GM12878 (cell line): Measurements from ENCODE around the gene QSOX2. TPM values are rescaled to one million over a fixed set of nuclear protein-coding genes. Genes with fewer than 3 reads are reported as not detected.

Experiments used
- ATAC-seq: fragments of 200-7000 bp; cut with Tn5 transposase; 3 replicates; pipeline ENCODE4 v1.9.1; 2020; ENCODE audit warnings: mild to moderate bottlenecking, moderate library complexity
- BruUV-seq: library from RNA; stranded (reverse); fragments of 400-500 nt; replicated peaks from 2 replicates; lab custom pipeline; 2021; lab: Mats Ljungman, UMichigan
- CTCF ChIA-PET: fragments of 300-600 bp; sonication (Branson Sonifier 250); formaldehyde crosslinking; extraction: SDS; loops from one replicate; lab custom pipeline; 2021; ENCODE audit warnings: inconsistent platforms; lab: Yijun Ruan, JAX
- POLR2A ChIA-PET: fragments of 350-600 bp; formaldehyde crosslinking; extraction: SDS; loops from one replicate; lab custom pipeline; 2021; ENCODE audit warnings: inconsistent platforms; lab: Charles Lee
- RAD21 ChIA-PET: fragments of 300-600 bp; sonication (Branson Sonifier 250); formaldehyde crosslinking; loops from one replicate; lab custom pipeline; 2023; ENCODE audit warnings: antibody characterized with exemption; ENCODE audit not compliant: unreplicated experiment; lab: Charles Lee
- SMC1A ChIA-PET: fragments of 300-600 bp; sonication (Branson Sonifier 250); formaldehyde crosslinking; loops from one replicate; lab custom pipeline; 2023; ENCODE audit not compliant: unreplicated experiment, uncharacterized antibody; lab: Charles Lee
- DNase-seq: peaks from one replicate; pipeline ENCODE4 v3.0.0-alpha.2; 2011; ENCODE audit warnings: low read depth, low spot score
- FAIRE-seq: peaks from 3 replicates; lab custom pipeline; 2011; peaks lifted over from hg19 to GRCh38; lab: Jason Lieb, UNC
- H2AFZ ChIP-seq: 2 replicates; pipeline ENCODE4 v1.6.0; 2011; ENCODE audit warnings: low read depth, low read length, control low read depth; ENCODE audit not compliant: control insufficient read depth
- H3K27ac ChIP-seq: 2 replicates; pipeline ENCODE4 v1.5.1; 2011; ENCODE audit warnings: control low read depth; ENCODE audit not compliant: control insufficient read depth, insufficient read depth
- H3K27me3 ChIP-seq, 2 experiments: replicated peaks in 1 of 2; 2 replicates each; pipeline versions ENCODE4 v1.6.0 to v1.6.1; 2011; ENCODE audit warnings: low read length in 1 of 2; ENCODE audit not compliant: control insufficient read depth in 2 of 2, insufficient read depth in 2 of 2
- H3K36me3 ChIP-seq, 2 experiments: 2 replicates each; pipeline ENCODE4 v1.5.1; 2011; ENCODE audit warnings: low read length in 1 of 2; ENCODE audit not compliant: control insufficient read depth in 2 of 2, insufficient read depth in 2 of 2
- H3K4me1 ChIP-seq: 2 replicates; pipeline ENCODE4 v1.6.1; 2011; ENCODE audit warnings: mild to moderate bottlenecking, low read length, moderate library complexity, mixed read lengths; ENCODE audit not compliant: control insufficient read depth, insufficient read depth
- H3K4me2 ChIP-seq: 2 replicates; pipeline ENCODE4 v1.6.0; 2011; ENCODE audit warnings: control low read depth; ENCODE audit not compliant: control insufficient read depth, insufficient read depth
- H3K4me3 ChIP-seq: fragments of 200-600 bp; sonication (generic); 2 replicates; pipeline ENCODE4 v1.5.1; 2016
- H3K79me2 ChIP-seq: 2 replicates; pipeline ENCODE4 v1.6.0; 2011; ENCODE audit warnings: low read length; ENCODE audit not compliant: control insufficient read depth, insufficient read depth
- H3K9ac ChIP-seq: 2 replicates; pipeline ENCODE4 v1.8.0; 2011; ENCODE audit warnings: low read length, control low read depth, mixed read lengths; ENCODE audit not compliant: control insufficient read depth, insufficient read depth
- H3K9me3 ChIP-seq: replicated peaks from 3 replicates; pipeline ENCODE4 v1.5.1; 2011; ENCODE audit warnings: mild to moderate bottlenecking, low read length; ENCODE audit not compliant: control insufficient read depth, insufficient read depth
- H4K20me1 ChIP-seq: 2 replicates; pipeline ENCODE4 v1.6.0; 2011; ENCODE audit not compliant: control insufficient read depth, insufficient read depth
- CBX3 ChIP-seq: fragments of 200-600 bp; sonication (generic); IDR thresholded peaks from 2 replicates; pipeline ENCODE4 v1.6.1; 2016; ENCODE audit warnings: low read depth, borderline replicate concordance
- ESRRA ChIP-seq: IDR thresholded peaks from 2 replicates; pipeline ENCODE4 v1.6.1; 2012; ENCODE audit warnings: mild to moderate bottlenecking, low read length, improper control_type of control experiment
- HDAC6 ChIP-seq: fragments of 200-600 bp; sonication (generic); IDR thresholded peaks from one replicate; pipeline ENCODE4 v1.8.0; 2017; ENCODE audit warnings: antibody characterized with exemption; ENCODE audit not compliant: unreplicated experiment
- MTA3 ChIP-seq: IDR thresholded peaks from 2 replicates; pipeline ENCODE4 v1.6.1; 2012; ENCODE audit warnings: low read length, inconsistent platforms, borderline replicate concordance
- NR2C2 ChIP-seq: IDR thresholded peaks from 2 replicates; pipeline ENCODE4 v1.6.1; 2011; ENCODE audit warnings: borderline replicate concordance, low read depth; ENCODE audit not compliant: control insufficient read depth, insufficient read length
- POU2F2 ChIP-seq: IDR thresholded peaks from 3 replicates; pipeline ENCODE4 v1.6.1; 2011; ENCODE audit warnings: low read depth, mild to moderate bottlenecking, low read length, borderline replicate concordance
- SPI1 ChIP-seq: IDR thresholded peaks from 2 replicates; pipeline ENCODE4 v1.6.1; 2011; ENCODE audit warnings: low read depth, mild to moderate bottlenecking, low read length, moderate library complexity, borderline replicate concordance; ENCODE audit not compliant: insufficient read depth
- SREBF1 ChIP-seq: IDR thresholded peaks from 2 replicates; pipeline ENCODE4 v1.6.1; 2012; ENCODE audit warnings: mild to moderate bottlenecking, low read length
- TARDBP ChIP-seq: IDR thresholded peaks from 2 replicates; pipeline ENCODE4 v1.6.1; 2016; ENCODE audit warnings: borderline replicate concordance
- WRNIP1 ChIP-seq: IDR thresholded peaks from 2 replicates; pipeline ENCODE4 v1.6.1; 2011; ENCODE audit warnings: low read depth, low read length, improper control_type of control experiment, borderline replicate concordance
- WGBS: methylation state at CpG from one replicate; pipeline ENCODE4 v1.1.6; 2016; ENCODE audit warnings: low lambda C conversion rate; ENCODE audit not compliant: insufficient replicate concordance, insufficient coverage; ENCODE audit errors: missing lambda C conversion rate; 5-methylcytosine and 5-hydroxymethylcytosine counted together
- in situ Hi-C: fragments of 300-500 bp; cut with MboI; formaldehyde crosslinking; loops from 9 replicates; pipeline ENCODE4 v1.14.3; 2018; ENCODE audit warnings: mixed read lengths
- intact Hi-C: fragments of 100-400 bp; cut with micrococcal nuclease; formaldehyde crosslinking; loops from one replicate; pipeline ENCODE4 v1.14.2; 2022; ENCODE audit not compliant: unreplicated experiment
- polyA plus RNA-seq, 11 experiments: library from polyadenylated mRNA; depleted of rRNA in 4 of 11; unstranded in 6 of 11; stranded (reverse) in 5 of 11; fragments of >200 nt; fragmentation: Nextera tagmentation in 4 of 11; fragmentation: Illumina TruSeq in 1 of 11; extraction: Ambion mirVana in 4 of 11; extraction: Trizol in 1 of 11; gene quantifications; 1 replicate in 1 of 11; 2 replicates in 10 of 11; pipeline versions ENCODE4 v1.2.1 to v1.2.3, GENCODE V29; 2011 to 2016; ENCODE audit warnings: inconsistent platforms in 2 of 11, missing spikeins in 2 of 11, low read depth in 1 of 11
- total RNA-seq, 4 experiments: library from RNA; depleted of rRNA in 3 of 4; stranded (reverse); fragments of >200 nt in 3 of 4; fragmentation: Illumina TruSeq in 1 of 4; extraction: Trizol in 1 of 4; gene quantifications; 2 replicates each; pipeline versions ENCODE4 v1.2.1 to v1.2.3, GENCODE V29; 2013 to 2021
- TF ChIP-seq, protein P1 (sequence below): IDR thresholded peaks from 2 replicates; pipeline ENCODE4 v1.6.1; 2012; ENCODE audit warnings: low read depth, low read length, improper control_type of control experiment

QSOX2 gene
- total and polyA plus RNA-seq, 10 of the 15 experiments (the other 5 are each of a cell fraction or from before 2014, with no cell fraction given) = 0.34 to 16.1 (median 8.2) TPM

DNA sequence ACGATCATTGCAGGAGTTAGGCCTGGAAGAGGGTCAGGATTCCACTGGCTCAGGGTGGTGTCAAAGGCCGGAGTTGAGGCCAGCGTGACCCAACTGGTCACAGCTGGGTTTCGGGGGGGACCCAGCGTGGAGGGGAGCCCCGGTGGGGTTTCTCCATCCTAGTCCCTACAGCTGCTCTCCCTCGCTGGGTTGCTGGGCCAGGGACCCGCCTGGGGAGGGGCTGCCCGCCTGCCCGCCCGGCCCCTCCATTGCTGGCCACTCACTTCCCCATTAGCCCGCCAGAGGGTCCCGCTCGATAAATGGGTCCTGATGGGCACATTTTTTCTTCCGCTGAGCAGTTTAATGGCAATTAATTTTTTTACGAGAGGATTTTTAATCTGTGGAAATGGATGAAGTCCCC is 49.4 kb upstream of the QSOX2 start:
- Histone ChIP-seq H3K27me3 (no peaks in the 10 kb centered on the region), H2AFZ (no peak overlapping the region), H3K9ac (no peak overlapping the region), H3K4me1 (no peaks in the 10 kb centered on the region), H3K36me3 (no peaks in the 10 kb centered on the region), H3K79me2 (no peaks in the 10 kb centered on the region), H3K9me3 (no peaks in the 10 kb centered on the region; the same call in 2 of the 3 replicates), H4K20me1 (no peaks in the 10 kb centered on the region), H3K4me3 (no peak overlapping the region), H3K27ac (no peak overlapping the region), H3K4me2 (no peak overlapping the region)
- FAIRE-seq (no peak), ATAC-seq (no peak), DNase-seq (no peak)
- no TSS peak for BruUV-seq
- TF ChIP-seq, protein P1, sequence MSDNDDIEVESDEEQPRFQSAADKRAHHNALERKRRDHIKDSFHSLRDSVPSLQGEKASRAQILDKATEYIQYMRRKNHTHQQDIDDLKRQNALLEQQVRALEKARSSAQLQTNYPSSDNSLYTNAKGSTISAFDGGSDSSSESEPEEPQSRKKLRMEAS = no peak
- TF ChIP-seq HDAC6 (no peak), CBX3 (no peak), ESRRA (no peak), SREBF1 (no peak), POU2F2 (no peak), MTA3 (no peak), WRNIP1 (no peak), NR2C2 (no peak), SPI1 (no peak), TARDBP (no peak)
- WGBS = 80% methylated on average over 16 of the region's 16 CpGs
- ChIA-PET POLR2A (no interaction called here), CTCF (no interaction called here), RAD21 (no interaction called here), SMC1A (no interaction called here)
- in situ Hi-C loops (no loop called here), intact Hi-C loops (no loop called here)
